ENCODE measurements around the gene KDM6A.
A peak's percentile ranks its signal among the peaks of the same experiment; 100 is the strongest.

KDM6A gene

DNA sequence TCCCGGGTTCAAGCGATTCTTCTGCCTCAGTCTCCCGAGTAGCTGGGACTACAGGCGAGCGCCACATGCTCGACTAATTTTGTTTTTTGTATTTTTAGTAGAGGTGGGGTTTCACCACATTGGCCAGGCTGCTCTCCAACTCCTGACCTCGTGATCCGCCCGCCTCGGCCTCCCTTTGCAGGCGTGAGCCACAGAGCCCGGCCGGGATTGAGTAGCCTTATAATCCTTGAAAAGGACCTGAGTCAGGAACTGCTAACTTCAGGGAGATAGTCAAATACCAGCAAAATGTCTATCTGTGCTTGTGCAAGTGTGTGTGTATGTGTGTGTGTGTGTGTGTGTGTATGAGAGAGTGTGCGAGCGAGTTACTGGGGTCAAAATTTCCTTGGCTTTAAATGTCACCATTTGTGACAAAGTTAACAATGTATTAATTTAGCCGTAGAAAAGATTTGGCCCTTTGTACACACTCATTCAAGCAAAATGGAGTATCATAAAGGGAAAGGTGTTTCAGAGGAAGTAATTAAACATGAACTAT, 1.8 kb upstream of the KDM6A start:
- ATAC-seq, result no peak
- TF ChIP-seq ZNF70 (CRISPR knock-in tag; IDR thresholded peaks at IDR 0.05) (no peak), BACH2 (CRISPR knock-in tag; IDR thresholded peaks at IDR 0.05; ENCODE audit: borderline replicate concordance) (no peak), PPARA (CRISPR knock-in tag; IDR thresholded peaks at IDR 0.05; ENCODE audit: borderline replicate concordance) (no peak), ZFP30 (CRISPR knock-in tag; IDR thresholded peaks at IDR 0.05) (no peak), TOX (CRISPR knock-in tag; IDR thresholded peaks at IDR 0.05; ENCODE audit: borderline replicate concordance) (no peak), ZNF8 (CRISPR knock-in tag; IDR thresholded peaks at IDR 0.05) (no peak), CSDC2 (CRISPR knock-in tag; IDR thresholded peaks at IDR 0.05) (no peak), OSR1 (CRISPR knock-in tag; IDR thresholded peaks at IDR 0.05) (no peak), TCF4 (CRISPR knock-in tag; IDR thresholded peaks at IDR 0.05; ENCODE audit: borderline replicate concordance) (no peak), ZNF565 (CRISPR knock-in tag; conservative IDR thresholded peaks at IDR 0.05; ENCODE audit: low read depth) (no peak), ARNTL (CRISPR knock-in tag; IDR thresholded peaks at IDR 0.05; ENCODE audit: borderline replicate concordance, low read depth) (no peak), ISL1 (CRISPR knock-in tag; IDR thresholded peaks at IDR 0.05) (no peak)
- TF ChIP-seq, protein P1, sequence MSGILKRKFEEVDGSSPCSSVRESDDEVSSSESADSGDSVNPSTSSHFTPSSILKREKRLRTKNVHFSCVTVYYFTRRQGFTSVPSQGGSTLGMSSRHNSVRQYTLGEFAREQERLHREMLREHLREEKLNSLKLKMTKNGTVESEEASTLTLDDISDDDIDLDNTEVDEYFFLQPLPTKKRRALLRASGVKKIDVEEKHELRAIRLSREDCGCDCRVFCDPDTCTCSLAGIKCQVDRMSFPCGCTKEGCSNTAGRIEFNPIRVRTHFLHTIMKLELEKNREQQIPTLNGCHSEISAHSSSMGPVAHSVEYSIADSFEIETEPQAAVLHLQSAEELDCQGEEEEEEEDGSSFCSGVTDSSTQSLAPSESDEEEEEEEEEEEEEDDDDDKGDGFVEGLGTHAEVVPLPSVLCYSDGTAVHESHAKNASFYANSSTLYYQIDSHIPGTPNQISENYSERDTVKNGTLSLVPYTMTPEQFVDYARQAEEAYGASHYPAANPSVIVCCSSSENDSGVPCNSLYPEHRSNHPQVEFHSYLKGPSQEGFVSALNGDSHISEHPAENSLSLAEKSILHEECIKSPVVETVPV (CRISPR knock-in tag; IDR thresholded peaks at IDR 0.05), result no peak
- TF ChIP-seq, protein P2, sequence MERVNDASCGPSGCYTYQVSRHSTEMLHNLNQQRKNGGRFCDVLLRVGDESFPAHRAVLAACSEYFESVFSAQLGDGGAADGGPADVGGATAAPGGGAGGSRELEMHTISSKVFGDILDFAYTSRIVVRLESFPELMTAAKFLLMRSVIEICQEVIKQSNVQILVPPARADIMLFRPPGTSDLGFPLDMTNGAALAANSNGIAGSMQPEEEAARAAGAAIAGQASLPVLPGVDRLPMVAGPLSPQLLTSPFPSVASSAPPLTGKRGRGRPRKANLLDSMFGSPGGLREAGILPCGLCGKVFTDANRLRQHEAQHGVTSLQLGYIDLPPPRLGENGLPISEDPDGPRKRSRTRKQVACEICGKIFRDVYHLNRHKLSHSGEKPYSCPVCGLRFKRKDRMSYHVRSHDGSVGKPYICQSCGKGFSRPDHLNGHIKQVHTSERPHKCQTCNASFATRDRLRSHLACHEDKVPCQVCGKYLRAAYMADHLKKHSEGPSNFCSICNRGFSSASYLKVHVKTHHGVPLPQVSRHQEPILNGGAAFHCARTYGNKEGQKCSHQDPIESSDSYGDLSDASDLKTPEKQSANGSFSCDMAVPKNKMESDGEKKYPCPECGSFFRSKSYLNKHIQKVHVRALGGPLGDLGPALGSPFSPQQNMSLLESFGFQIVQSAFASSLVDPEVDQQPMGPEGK (CRISPR knock-in tag; IDR thresholded peaks at IDR 0.05; ENCODE audit: borderline replicate concordance), result no peak
- TF ChIP-seq, protein P3, sequence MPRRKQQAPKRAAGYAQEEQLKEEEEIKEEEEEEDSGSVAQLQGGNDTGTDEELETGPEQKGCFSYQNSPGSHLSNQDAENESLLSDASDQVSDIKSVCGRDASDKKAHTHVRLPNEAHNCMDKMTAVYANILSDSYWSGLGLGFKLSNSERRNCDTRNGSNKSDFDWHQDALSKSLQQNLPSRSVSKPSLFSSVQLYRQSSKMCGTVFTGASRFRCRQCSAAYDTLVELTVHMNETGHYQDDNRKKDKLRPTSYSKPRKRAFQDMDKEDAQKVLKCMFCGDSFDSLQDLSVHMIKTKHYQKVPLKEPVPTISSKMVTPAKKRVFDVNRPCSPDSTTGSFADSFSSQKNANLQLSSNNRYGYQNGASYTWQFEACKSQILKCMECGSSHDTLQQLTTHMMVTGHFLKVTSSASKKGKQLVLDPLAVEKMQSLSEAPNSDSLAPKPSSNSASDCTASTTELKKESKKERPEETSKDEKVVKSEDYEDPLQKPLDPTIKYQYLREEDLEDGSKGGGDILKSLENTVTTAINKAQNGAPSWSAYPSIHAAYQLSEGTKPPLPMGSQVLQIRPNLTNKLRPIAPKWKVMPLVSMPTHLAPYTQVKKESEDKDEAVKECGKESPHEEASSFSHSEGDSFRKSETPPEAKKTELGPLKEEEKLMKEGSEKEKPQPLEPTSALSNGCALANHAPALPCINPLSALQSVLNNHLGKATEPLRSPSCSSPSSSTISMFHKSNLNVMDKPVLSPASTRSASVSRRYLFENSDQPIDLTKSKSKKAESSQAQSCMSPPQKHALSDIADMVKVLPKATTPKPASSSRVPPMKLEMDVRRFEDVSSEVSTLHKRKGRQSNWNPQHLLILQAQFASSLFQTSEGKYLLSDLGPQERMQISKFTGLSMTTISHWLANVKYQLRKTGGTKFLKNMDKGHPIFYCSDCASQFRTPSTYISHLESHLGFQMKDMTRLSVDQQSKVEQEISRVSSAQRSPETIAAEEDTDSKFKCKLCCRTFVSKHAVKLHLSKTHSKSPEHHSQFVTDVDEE (CRISPR knock-in tag; IDR thresholded peaks at IDR 0.05), result no peak
- TF ChIP-seq, protein P4, sequence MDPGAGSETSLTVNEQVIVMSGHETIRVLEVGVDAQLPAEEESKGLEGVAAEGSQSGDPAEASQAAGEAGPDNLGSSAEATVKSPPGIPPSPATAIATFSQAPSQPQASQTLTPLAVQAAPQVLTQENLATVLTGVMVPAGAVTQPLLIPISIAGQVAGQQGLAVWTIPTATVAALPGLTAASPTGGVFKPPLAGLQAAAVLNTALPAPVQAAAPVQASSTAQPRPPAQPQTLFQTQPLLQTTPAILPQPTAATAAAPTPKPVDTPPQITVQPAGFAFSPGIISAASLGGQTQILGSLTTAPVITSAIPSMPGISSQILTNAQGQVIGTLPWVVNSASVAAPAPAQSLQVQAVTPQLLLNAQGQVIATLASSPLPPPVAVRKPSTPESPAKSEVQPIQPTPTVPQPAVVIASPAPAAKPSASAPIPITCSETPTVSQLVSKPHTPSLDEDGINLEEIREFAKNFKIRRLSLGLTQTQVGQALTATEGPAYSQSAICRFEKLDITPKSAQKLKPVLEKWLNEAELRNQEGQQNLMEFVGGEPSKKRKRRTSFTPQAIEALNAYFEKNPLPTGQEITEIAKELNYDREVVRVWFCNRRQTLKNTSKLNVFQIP (CRISPR knock-in tag; IDR thresholded peaks at IDR 0.05; ENCODE audit: borderline replicate concordance, low read depth), result no peak

DNA sequence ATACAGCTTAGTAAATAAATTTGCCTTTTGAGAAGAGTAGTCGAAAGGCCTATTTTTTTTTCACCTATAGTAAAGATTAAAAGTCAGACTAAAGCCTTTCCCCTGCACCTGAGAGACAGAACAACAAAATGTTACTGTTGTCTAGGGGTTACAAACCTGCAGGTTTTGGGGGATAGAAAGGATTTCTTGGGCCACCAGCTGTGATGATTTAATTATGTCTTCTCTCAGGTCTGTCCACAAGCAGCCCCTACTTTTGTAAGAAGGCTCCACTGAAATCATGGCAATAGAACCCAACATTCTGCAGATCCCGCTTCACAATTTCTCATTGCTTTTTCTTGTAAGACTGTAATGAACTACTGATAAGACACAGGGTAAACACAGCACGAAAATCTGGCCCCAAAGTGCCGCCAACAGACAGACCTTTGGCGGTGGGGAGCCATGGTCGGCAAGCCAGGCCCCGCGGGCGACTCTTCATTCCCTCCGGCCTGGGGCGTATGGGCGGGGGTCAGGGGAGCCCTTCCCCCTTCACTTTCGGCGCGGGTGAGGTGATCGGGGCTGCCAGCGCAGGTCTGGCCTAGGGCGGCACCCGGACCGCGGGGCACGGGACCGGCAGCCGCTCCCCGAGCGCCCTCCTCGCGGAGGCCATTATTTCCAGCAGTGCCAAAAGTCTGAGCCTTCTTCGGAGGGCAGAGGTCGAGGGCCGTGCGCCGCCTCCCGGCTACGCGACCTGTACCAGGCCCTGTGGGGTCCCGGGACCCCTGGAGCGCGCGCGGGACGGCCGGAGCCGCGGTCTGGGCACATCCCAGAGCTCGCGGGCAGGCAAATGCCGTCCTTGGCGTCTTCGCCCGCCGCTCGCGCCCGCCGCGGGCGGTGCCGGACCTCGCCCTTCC, 812 bp upstream of the KDM6A start:
- TF ChIP-seq PPARA (CRISPR knock-in tag; IDR thresholded peaks at IDR 0.05; ENCODE audit: borderline replicate concordance), result no peak
- TF ChIP-seq OSR1 (CRISPR knock-in tag; IDR thresholded peaks at IDR 0.05), result no peak
- TF ChIP-seq TOX (CRISPR knock-in tag; IDR thresholded peaks at IDR 0.05; ENCODE audit: borderline replicate concordance), result no peak
- TF ChIP-seq, protein P4 (CRISPR knock-in tag; IDR thresholded peaks at IDR 0.05; ENCODE audit: borderline replicate concordance, low read depth), result no peak
- TF ChIP-seq ZFP30 (CRISPR knock-in tag; IDR thresholded peaks at IDR 0.05), result no peak
- no peak for TF ChIP-seq BACH2 (CRISPR knock-in tag; IDR thresholded peaks at IDR 0.05; ENCODE audit: borderline replicate concordance)
- TF ChIP-seq CSDC2 (CRISPR knock-in tag; IDR thresholded peaks at IDR 0.05), result no peak
- TF ChIP-seq, protein P2 (CRISPR knock-in tag; IDR thresholded peaks at IDR 0.05; ENCODE audit: borderline replicate concordance), result no peak
- no peak for TF ChIP-seq ZFP3 (CRISPR knock-in tag; IDR thresholded peaks at IDR 0.05)
- no peak for TF ChIP-seq ZNF70 (CRISPR knock-in tag; IDR thresholded peaks at IDR 0.05)
- no peak for TF ChIP-seq ISL1 (CRISPR knock-in tag; IDR thresholded peaks at IDR 0.05)
- TF ChIP-seq ZNF565 (CRISPR knock-in tag; conservative IDR thresholded peaks at IDR 0.05; ENCODE audit: low read depth), result no peak
- no peak for TF ChIP-seq RARB (CRISPR knock-in tag; IDR thresholded peaks at IDR 0.05)
- no peak for TF ChIP-seq TCF4 (CRISPR knock-in tag; IDR thresholded peaks at IDR 0.05; ENCODE audit: borderline replicate concordance)
- TF ChIP-seq ZC3H10 (CRISPR knock-in tag; IDR thresholded peaks at IDR 0.05), result no peak
- no peak for TF ChIP-seq GLIS3 (CRISPR knock-in tag; IDR thresholded peaks at IDR 0.05)
- TF ChIP-seq, protein P5, sequence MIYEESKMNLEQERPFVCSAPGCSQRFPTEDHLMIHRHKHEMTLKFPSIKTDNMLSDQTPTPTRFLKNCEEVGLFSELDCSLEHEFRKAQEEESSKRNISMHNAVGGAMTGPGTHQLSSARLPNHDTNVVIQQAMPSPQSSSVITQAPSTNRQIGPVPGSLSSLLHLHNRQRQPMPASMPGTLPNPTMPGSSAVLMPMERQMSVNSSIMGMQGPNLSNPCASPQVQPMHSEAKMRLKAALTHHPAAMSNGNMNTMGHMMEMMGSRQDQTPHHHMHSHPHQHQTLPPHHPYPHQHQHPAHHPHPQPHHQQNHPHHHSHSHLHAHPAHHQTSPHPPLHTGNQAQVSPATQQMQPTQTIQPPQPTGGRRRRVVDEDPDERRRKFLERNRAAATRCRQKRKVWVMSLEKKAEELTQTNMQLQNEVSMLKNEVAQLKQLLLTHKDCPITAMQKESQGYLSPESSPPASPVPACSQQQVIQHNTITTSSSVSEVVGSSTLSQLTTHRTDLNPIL (CRISPR knock-in tag; IDR thresholded peaks at IDR 0.05; ENCODE audit: low read depth), result no peak

More for the DNA sequence above, 812 bp upstream of the KDM6A start:
- peak; percentile 55 for ATAC-seq

Measured in SK-N-SH treated with all-trans-retinoic acid at 6 μM for 48 hours (cell line).